ENCODE data around the gene CRADD. TPM values are rescaled to one million over a fixed set of nuclear protein-coding genes. Genes with fewer than 3 reads are reported as not detected.

CRADD gene
- total RNA-seq, 1 donor from 2014 or later, result 18.8 TPM

DNA sequence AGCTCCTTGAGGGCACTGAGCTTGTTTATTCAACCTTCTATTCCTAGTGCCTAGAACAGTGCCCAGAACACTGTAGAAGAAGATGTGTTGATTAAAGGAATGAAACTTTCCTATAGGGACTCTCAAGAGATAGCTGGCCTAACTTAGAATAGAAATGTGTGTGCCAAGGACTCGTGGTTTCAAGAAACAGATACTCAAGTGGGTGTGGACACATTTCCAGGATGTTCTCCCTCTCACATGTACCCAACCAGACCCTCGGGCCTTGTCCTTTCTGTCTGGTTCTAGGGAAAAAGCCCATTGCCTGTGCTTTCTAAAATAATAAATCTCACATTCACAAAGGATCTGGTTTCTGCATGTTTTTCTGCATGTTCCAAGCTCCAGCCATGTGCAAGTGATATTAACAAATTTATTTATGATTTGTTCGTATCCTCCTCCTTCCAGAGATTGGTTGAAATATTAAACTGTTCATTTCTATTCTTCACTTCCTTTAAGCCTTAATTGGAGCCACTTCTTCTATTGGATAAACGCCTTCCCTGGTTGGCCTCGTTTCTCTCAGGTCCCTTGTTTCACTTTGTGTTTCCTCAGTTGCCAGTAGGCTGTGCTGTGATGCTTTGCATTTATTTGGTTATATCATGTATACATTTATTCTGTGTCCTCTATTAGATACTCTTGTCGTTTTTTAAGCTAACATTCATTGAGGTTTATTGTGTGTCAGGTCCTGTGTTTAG is 89.8 kb downstream of the CRADD start:
- TF ChIP-seq, protein P1, sequence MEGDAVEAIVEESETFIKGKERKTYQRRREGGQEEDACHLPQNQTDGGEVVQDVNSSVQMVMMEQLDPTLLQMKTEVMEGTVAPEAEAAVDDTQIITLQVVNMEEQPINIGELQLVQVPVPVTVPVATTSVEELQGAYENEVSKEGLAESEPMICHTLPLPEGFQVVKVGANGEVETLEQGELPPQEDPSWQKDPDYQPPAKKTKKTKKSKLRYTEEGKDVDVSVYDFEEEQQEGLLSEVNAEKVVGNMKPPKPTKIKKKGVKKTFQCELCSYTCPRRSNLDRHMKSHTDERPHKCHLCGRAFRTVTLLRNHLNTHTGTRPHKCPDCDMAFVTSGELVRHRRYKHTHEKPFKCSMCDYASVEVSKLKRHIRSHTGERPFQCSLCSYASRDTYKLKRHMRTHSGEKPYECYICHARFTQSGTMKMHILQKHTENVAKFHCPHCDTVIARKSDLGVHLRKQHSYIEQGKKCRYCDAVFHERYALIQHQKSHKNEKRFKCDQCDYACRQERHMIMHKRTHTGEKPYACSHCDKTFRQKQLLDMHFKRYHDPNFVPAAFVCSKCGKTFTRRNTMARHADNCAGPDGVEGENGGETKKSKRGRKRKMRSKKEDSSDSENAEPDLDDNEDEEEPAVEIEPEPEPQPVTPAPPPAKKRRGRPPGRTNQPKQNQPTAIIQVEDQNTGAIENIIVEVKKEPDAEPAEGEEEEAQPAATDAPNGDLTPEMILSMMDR (IDR thresholded peaks at IDR 0.05; ENCODE audit: partially characterized antibody, unreplicated experiment), result no peak
- no peaks in the 10 kb centered on the region for H3K27me3 Mint-ChIP-seq (ENCODE audit: unreplicated experiment)
- no peak overlapping the region for H3K27ac Mint-ChIP-seq (ENCODE audit: unreplicated experiment)
- H3K36me3 Mint-ChIP-seq (ENCODE audit: unreplicated experiment), result no peaks in the 10 kb centered on the region
- DNase-seq, result no peak
- H3K4me3 Mint-ChIP-seq (ENCODE audit: unreplicated experiment), result no peak overlapping the region
- H3K9me3 Mint-ChIP-seq (ENCODE audit: unreplicated experiment), result peaks cover 5% of the 10 kb centered on the region
- peaks cover 38% of the 10 kb centered on the region for H3K4me1 Mint-ChIP-seq (ENCODE audit: low read depth, unreplicated experiment)

- H3K27ac Mint-ChIP-seq (ENCODE audit: unreplicated experiment), result no peak overlapping the region
- H3K27me3 Mint-ChIP-seq (ENCODE audit: unreplicated experiment), result no peaks in the 10 kb centered on the region
- no peak overlapping the region for H3K4me3 Mint-ChIP-seq (ENCODE audit: unreplicated experiment)
- peaks cover 5% of the 10 kb centered on the region for H3K9me3 Mint-ChIP-seq (ENCODE audit: unreplicated experiment)
- TF ChIP-seq, protein P1 (IDR thresholded peaks at IDR 0.05; ENCODE audit: partially characterized antibody, unreplicated experiment), result no peak
- no peaks in the 10 kb centered on the region for H3K36me3 Mint-ChIP-seq (ENCODE audit: unreplicated experiment)
- DNase-seq, result no peak
- peaks cover 41% of the 10 kb centered on the region for H3K4me1 Mint-ChIP-seq (ENCODE audit: low read depth, unreplicated experiment)
These were observed 90.3 kb downstream of the CRADD start for GRCh38 chr12:93767524-93767863.

GRCh38 chr12:93772003-93772700 is 95.0 kb downstream of the CRADD start:
- H3K4me1 Mint-ChIP-seq (ENCODE audit: low read depth, unreplicated experiment), result peaks cover 47% of the 10 kb centered on the region
- peaks cover 6% of the 10 kb centered on the region for H3K9me3 Mint-ChIP-seq (ENCODE audit: unreplicated experiment)
- peak overlapping the region; percentile 8 for H3K27ac Mint-ChIP-seq (ENCODE audit: unreplicated experiment)
- H3K4me3 Mint-ChIP-seq (ENCODE audit: unreplicated experiment), result no peak overlapping the region
- H3K36me3 Mint-ChIP-seq (ENCODE audit: unreplicated experiment), result no peaks in the 10 kb centered on the region
- DNase-seq, result no peak
- no peaks in the 10 kb centered on the region for H3K27me3 Mint-ChIP-seq (ENCODE audit: unreplicated experiment)
- TF ChIP-seq, protein P1 (IDR thresholded peaks at IDR 0.05; ENCODE audit: partially characterized antibody, unreplicated experiment), result no peak

DNA sequence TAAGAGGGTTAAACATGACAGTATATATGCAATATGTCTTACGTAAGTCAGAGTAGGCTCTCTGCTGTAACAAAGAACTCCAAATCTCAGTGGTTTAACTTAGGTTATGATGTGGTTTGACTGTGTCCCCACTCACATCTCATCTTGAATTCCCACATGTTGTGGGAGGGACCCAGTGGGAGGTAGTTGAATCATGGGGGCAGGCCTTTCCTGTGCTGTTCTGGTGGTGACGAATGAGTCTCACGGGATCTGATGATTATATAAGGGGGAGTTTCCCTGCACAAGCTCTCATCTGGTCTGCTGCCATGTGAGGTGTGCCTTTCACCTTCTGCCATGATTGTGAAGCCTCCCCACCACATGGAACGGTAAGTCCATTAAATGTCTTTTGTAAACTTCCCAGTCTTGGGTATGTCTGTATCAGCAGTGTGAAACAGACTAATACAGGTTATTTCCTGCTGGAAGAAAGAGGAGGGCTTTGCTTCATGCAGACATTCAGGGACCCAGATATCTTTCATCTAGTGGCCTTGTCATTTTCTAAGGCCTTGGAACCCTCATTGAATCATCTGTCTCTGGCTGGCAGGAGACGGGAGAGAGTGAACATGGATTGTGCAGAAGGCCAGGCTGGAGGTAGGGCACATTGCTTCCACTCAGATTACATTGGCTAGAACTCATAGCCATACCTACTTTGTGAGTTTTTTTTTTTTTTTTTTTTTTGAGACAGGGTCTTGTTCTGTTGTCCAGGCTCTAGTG is 96.1 kb downstream of the CRADD start:
- DNase-seq, result no peak
- Mint-ChIP-seq H3K27me3 (ENCODE audit: unreplicated experiment) (no peaks in the 10 kb centered on the region), H3K4me1 (ENCODE audit: low read depth, unreplicated experiment) (peaks cover 37% of the 10 kb centered on the region), H3K27ac (ENCODE audit: unreplicated experiment) (no peak overlapping the region), H3K9me3 (ENCODE audit: unreplicated experiment) (peaks cover 6% of the 10 kb centered on the region), H3K36me3 (ENCODE audit: unreplicated experiment) (no peaks in the 10 kb centered on the region), H3K4me3 (ENCODE audit: unreplicated experiment) (peak overlapping the region; percentile 30)
- TF ChIP-seq, protein P1 (IDR thresholded peaks at IDR 0.05; ENCODE audit: partially characterized antibody, unreplicated experiment), result no peak
